HUES6 (cell line): ENCODE data around the gene ZNF488.

Source experiments
- H3K27ac ChIP-seq: 2 replicates; pipeline ENCODE4 v1.7.0; 2013; ENCODE audit warnings: low read depth, mild to moderate bottlenecking, low read length, inconsistent platforms
- H3K27me3 ChIP-seq: 2 replicates; pipeline ENCODE4 v1.6.1; 2013; ENCODE audit warnings: low read length; ENCODE audit not compliant: control insufficient read depth, insufficient read depth
- H3K36me3 ChIP-seq: 2 replicates; pipeline ENCODE4 v1.6.1; 2013; ENCODE audit warnings: low read length; ENCODE audit not compliant: control insufficient read depth, insufficient read depth
- H3K4me1 ChIP-seq: 2 replicates; pipeline ENCODE4 v1.6.1; 2013; ENCODE audit warnings: low read length; ENCODE audit not compliant: control insufficient read depth, insufficient read depth
- H3K4me3 ChIP-seq: 2 replicates; pipeline ENCODE4 v1.5.1; 2013; ENCODE audit warnings: low read depth, low read length
- H3K9ac ChIP-seq: one replicate; pipeline ENCODE4 v1.6.1; 2013; ENCODE audit warnings: mild to moderate bottlenecking, low read length
- H3K9me3 ChIP-seq: 2 replicates; pipeline ENCODE4 v1.6.1; 2013; ENCODE audit warnings: low read depth, low read length; ENCODE audit not compliant: control insufficient read depth, insufficient read depth

Gene ZNF488

DNA sequence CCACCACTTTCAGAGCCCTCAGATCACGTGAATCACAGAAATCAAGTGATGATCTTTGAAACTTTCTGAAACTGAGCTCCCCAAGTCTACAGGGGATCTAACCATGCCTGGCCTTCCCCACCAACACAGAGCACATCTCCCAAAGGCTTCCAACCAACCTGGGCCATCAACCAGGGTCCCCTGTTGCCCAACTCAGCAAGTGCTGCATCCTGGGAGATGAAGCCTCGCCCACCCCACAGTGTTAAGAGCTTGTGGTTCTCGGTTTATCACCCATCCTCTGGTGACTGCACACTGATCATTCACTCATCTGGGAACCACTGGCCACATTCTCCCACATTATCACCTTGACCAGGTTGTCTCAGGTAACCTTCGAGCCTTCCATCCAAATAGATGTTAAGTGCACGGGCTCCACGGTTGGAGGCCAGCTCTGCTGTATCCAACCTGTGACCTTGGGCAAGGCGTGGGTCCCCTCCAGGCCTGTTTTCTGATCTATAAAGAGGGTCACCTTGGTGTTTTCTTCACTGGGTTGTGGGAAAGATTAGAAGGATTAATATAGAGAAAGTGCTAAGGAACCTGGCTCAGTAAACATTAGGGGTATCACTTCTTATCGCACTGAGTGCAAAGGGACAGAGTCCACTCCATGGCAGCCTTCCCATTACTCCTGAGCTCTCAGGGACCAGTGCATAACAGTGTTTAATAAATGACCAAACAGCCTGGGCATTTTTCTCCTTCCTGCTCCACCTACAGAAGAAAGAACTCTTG, 3.6 kb downstream of the ZNF488 start:
- Histone ChIP-seq H3K4me3 (no peak overlapping the region), H3K9ac (no peak overlapping the region), H3K27ac (no peak overlapping the region), H3K9me3 (no peaks in the 10 kb centered on the region; the same call in 1 of the 2 replicates), H3K36me3 (no peaks in the 10 kb centered on the region), H3K27me3 (peaks cover 22% of the 10 kb centered on the region), H3K4me1 (peaks cover 17% of the 10 kb centered on the region)

DNA sequence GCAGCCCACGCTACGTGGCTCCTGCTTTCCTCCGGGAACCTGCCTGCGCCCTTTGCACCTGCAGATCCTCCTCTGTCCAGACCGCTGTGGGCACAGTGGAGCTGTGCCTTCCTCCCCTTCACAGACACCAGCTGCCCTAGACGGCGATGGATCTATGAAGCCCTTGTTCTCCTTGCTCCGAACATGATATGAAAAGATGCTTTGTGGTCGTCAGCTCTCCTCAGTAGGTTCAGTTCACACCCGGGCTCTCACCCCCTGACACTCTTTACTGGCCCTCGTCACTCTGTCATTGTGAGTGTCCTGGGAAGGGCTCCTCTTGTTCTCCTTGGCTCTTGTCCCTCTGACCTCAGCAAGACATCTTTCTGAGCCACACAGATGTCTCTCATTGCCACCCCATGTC, 4.2 kb downstream of the ZNF488 start:
- Histone ChIP-seq H3K27me3 (peaks cover 20% of the 10 kb centered on the region), H3K9ac (no peak overlapping the region), H3K9me3 (no peaks in the 10 kb centered on the region)

DNA sequence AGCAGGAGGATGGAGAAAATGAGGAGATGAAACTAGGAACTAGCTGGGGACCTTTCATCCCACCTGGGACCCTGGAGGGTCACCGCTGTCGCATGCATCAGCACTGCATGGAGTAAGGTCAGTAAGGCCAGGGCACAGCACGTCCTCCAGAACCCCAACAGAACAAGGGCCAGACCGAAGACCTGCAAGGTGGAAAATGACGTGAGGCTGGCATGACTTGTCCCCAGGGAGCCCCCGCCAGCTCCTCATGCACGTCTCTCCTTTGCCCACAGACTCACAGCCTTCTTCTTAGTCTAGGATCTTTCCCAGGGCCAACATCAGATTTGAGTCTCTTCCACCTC, 4.7 kb downstream of the ZNF488 start:
- H3K9ac ChIP-seq = no peak overlapping the region
- peaks cover 18% of the 10 kb centered on the region; the same call in 1 of the 2 replicates for H3K27me3 ChIP-seq
- H3K4me3 ChIP-seq = no peak overlapping the region
- H3K27ac ChIP-seq = no peak overlapping the region
- peaks cover 13% of the 10 kb centered on the region for H3K4me1 ChIP-seq
- no peaks in the 10 kb centered on the region for H3K36me3 ChIP-seq
- H3K9me3 ChIP-seq = no peaks in the 10 kb centered on the region

More for the DNA sequence above, 4.2 kb downstream of the ZNF488 start:
- peaks cover 15% of the 10 kb centered on the region for H3K4me1 ChIP-seq
- no peak overlapping the region for H3K4me3 ChIP-seq
- H3K36me3 ChIP-seq = no peaks in the 10 kb centered on the region
- no peak overlapping the region for H3K27ac ChIP-seq

DNA sequence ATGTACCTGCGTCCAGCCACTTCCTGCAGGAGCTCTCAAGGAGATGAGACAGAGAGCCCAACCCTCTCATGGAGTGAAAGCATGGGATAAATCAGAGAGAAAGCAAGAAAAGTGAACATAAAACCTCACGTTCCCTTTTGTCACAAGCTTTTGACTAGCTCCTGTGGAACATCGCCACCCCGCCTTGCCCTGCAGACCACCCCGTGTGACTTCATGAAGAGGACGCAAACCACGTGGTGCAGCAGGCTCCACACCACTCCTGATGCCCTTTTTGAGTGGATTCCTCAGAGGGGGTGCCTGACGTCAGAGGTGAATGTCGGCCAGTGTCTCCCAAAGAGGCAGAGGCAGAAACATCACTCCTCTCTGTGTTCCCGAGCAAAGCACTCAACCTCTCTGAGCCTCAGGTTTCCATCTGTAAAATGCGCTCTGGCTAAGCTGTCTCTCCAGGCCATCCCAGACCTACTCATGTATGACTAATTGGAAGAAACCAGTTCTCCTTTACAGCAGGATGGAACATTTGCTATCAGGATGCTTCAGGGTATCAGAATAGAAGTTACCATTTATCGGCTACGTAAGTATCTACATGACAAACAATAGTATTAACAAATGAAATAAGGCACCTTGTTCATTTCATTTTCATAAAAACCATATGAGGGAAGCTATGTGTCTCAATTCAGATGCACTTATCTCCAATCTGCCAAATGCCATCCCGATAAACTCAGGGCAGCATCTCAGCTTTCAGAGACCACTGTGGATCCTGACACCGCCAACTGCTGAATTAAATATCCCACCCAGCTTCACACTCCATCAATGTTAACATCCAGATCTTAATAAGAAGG, 5.3 kb downstream of the ZNF488 start:
- Histone ChIP-seq H3K36me3 (no peaks in the 10 kb centered on the region), H3K9ac (no peak overlapping the region), H3K27ac (no peak overlapping the region), H3K4me3 (no peak overlapping the region), H3K9me3 (no peaks in the 10 kb centered on the region), H3K4me1 (peaks cover 13% of the 10 kb centered on the region), H3K27me3 (peaks cover 18% of the 10 kb centered on the region; the same call in 1 of the 2 replicates)

DNA sequence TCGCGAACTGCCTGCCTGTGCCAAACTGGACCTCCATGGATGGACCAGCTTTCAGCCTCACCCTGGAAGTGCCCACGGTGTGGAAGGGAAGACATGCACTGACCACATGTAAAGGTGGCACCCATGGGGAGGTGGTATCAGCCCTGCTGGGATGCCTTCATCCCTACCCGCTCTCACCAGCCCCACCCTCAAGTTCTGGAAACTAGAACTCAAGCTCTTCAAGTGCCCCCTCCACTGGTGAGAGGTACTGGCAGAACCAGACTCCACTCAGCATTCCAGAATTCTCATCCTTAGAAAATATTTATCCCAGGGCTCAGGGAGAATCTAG, 5.9 kb downstream of the ZNF488 start:
- H3K9ac ChIP-seq = no peak overlapping the region
- peaks cover 10% of the 10 kb centered on the region for H3K4me1 ChIP-seq
- no peaks in the 10 kb centered on the region for H3K9me3 ChIP-seq
- no peaks in the 10 kb centered on the region for H3K36me3 ChIP-seq
- peaks cover 15% of the 10 kb centered on the region; the same call in 1 of the 2 replicates for H3K27me3 ChIP-seq
- H3K27ac ChIP-seq = no peak overlapping the region
- H3K4me3 ChIP-seq = no peak overlapping the region

DNA sequence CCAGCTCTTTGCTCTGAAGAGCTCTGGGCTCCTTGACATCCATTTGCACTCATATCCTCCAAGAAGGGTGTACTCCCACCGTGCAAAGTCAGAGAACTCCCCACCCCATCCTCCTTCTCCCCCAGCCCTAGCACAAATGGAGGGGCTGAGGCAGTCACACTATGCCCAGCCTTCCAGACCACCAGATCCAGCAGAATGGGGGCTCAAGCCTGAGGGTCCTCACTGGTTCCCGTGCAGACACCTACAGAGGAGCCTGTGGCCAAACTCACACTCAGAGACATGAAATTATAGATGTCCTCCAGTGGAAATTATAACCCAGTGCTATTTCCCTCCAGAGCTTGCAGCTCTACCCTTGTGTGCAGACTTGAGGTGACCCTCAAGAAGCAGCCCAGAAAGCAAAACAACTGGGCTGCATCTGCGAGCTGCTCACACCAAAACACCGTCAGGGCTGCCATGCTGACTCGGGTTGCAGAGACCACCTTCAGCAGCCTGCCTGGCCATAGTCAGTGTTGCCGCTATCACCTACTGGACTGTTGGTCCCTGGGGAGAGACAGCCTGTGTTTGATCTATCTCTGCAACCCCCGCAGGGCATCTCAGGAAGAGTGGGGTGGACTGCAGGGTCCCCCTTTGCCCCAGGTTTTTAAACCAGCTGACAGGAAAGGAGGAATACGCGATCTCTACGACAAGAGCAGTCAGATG, 7.4 kb downstream of the ZNF488 start:
- no peak overlapping the region for H3K9ac ChIP-seq
- H3K9me3 ChIP-seq = no peaks in the 10 kb centered on the region
- no peak overlapping the region for H3K4me3 ChIP-seq
- peaks cover 12% of the 10 kb centered on the region; the same call in 1 of the 2 replicates for H3K4me1 ChIP-seq
- H3K36me3 ChIP-seq = no peaks in the 10 kb centered on the region
- H3K27ac ChIP-seq = no peak overlapping the region
- H3K27me3 ChIP-seq = peaks cover 12% of the 10 kb centered on the region; the same call in 1 of the 2 replicates

DNA sequence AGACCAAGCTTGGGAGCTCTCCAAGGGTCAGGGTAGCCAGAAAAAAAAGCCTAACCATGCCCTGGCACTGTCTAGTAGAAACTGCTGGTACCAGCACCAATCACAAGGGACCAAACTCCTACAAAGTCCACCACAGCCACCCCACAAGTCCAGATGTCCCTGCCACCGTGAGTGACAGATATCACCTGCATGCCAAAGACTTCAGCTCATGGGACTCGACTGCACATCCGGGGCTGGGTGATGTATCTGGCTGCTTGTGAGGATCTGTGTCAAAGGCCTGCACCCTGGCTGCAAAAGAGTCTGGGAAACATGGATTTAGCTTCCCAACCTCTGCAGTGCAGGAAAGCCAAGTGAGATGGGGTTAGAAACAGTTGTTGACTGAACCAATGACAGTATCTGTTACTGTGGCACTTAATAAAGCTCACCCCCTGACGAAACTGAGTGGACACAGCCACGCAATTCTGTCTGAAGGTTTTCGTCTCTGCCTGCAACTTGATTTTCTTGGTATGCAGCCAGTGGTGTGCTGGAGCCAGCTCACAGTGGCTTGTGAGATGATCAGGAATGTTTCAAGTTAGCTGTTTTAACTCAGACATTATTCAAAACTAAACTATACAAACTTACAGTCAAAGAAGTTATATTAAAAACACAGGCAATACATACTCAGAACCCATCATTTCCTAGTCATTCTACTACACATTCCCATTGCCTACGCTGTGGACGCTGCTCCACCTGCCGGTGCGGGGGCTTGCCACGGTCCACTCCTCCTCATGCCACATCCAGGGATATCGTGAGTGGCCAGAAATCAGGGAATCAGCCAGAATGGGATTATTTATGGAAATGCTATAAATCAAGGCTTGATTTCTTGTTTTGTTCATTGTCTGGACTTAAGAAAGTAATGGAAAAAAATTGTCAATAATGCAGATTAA, 9.2 kb downstream of the ZNF488 start:
- Histone ChIP-seq H3K36me3 (no peaks in the 10 kb centered on the region), H3K4me3 (no peak overlapping the region), H3K4me1 (peaks cover 12% of the 10 kb centered on the region; the same call in 1 of the 2 replicates), H3K27ac (no peak overlapping the region), H3K27me3 (peaks cover 2% of the 10 kb centered on the region; the same call in 1 of the 2 replicates), H3K9me3 (no peaks in the 10 kb centered on the region), H3K9ac (no peak overlapping the region)

DNA sequence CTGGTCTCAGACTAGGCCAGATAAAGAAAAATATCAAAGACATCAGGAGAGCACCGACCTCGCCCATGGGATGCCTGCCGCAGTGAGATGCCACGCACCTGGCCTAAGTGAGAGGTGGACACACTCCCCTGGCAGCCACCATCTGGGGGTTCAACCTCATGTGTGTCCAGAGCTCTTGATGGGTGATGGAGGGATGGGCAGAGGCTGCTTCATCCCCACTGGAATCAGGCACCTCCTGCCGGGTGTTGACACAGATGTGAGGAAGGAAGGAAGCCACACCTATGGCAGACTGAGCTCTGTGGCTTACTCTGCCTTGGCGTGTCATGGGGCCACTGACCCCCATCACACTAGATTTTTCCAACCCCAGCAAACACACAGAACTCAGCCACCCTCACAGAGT, 11.4 kb downstream of the ZNF488 start:
- no peak overlapping the region for H3K4me3 ChIP-seq
- H3K36me3 ChIP-seq = 0 out of 2 replicates have a peak, but pooled peaks cover 4% of the 10 kb centered on the region
- H3K27ac ChIP-seq = no peak overlapping the region
- no peaks in the 10 kb centered on the region for H3K9me3 ChIP-seq
- H3K9ac ChIP-seq = no peak overlapping the region
- H3K27me3 ChIP-seq = no peaks in the 10 kb centered on the region
- peaks cover 12% of the 10 kb centered on the region; the same call in 1 of the 2 replicates for H3K4me1 ChIP-seq

DNA sequence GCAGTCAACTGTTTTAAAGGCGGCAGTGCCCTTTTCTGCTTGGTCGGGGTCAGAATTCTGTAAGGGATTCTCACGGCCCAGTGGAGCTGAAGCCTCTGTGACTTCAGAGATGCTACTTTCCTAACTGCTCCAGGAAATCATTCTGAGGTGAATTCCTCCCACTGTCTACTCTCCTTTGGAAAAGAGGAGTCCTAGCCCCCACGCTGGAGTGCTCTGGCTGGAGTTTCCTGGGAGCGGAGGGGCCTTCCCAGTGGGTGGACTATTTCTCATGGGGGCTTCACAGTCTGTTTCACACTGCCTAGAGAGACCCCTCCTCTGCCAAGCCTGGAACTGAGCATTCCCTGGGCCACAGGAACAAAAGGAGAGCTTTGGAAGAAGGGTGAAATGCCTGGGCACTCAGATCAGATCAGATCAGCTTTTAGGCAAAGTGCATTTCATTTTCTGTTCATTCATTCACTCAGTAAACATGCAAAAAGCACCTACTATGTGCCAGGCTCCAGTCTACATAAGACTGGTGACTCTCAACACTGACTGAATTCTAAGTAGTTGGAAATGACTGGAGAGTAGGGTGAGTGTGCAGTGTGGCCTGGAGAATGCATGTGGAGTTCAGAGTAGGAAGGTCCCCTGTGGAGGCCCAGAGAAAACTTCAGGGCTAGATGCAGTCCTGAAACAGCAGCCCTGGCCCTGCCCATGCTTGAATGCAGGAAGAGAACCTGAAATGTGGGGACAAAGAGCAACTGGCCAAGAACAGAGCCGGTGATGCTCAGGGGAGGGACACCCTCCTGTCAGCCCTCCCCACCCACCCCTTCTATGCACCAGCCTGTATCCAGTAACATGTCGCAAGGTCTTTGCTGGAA, 12.2 kb downstream of the ZNF488 start:
- Histone ChIP-seq H3K9me3 (no peaks in the 10 kb centered on the region), H3K9ac (no peak overlapping the region), H3K27me3 (no peaks in the 10 kb centered on the region), H3K27ac (no peak overlapping the region), H3K4me1 (peaks cover 12% of the 10 kb centered on the region; the same call in 1 of the 2 replicates), H3K36me3 (peaks cover 5% of the 10 kb centered on the region; the same call in 1 of the 2 replicates), H3K4me3 (no peak overlapping the region)
